Right atrium auricular region (tissue), 2 donors: ENCODE measurements around the gene TMEM185B. TPM values are rescaled to one million over a fixed set of nuclear protein-coding genes. Genes with fewer than 3 reads are reported as not detected.

Experiments used
- DNase-seq: peaks from one replicate; pipeline ENCODE4 v3.0.0-alpha.2; 2019; ENCODE audit warnings: low spot score
- H3K27ac ChIP-seq, 2 donors: fragments of 200-600 bp; sonication (generic); 1 replicate in 1 of 2; 2 replicates in 1 of 2; pipeline ENCODE4 v1.5.1; 2016 to 2019
- H3K27me3 ChIP-seq, 2 donors: fragments of 200-600 bp; sonication (generic); one replicate each; pipeline versions ENCODE4 v1.5.1 to v1.6.0; 2017 to 2019
- H3K36me3 ChIP-seq: fragments of 200-600 bp; sonication (generic); one replicate; pipeline ENCODE4 v1.5.1; 2016
- H3K4me1 ChIP-seq, 2 donors: fragments of 200-600 bp; sonication (generic); one replicate each; pipeline versions ENCODE4 v1.5.1 to v1.6.0; 2017 to 2019
- H3K4me3 ChIP-seq, 2 donors: fragments of 200-600 bp; sonication (generic); 1 replicate in 1 of 2; 2 replicates in 1 of 2; pipeline ENCODE4 v1.5.1; 2017 to 2019; ENCODE audit warnings: mild to moderate bottlenecking in 1 of 2, moderate library complexity in 1 of 2
- H3K9me3 ChIP-seq, 2 donors: fragments of 200-600 bp; sonication (generic); one replicate each; pipeline ENCODE4 v1.5.1; 2019
- total RNA-seq, 2 donors: library from RNA; depleted of rRNA; stranded (reverse); fragments of >200 nt; gene quantifications; one replicate each; pipeline ENCODE4 v1.1.0, GENCODE V29; 2016
- TF ChIP-seq, protein P1 (sequence below), 2 donors: fragments of 200-600 bp; sonication (generic); IDR thresholded peaks; one replicate each; pipeline ENCODE4 v1.5.1; 2019; ENCODE audit warnings: antibody characterized with exemption in 2 of 2

TMEM185B gene
- total RNA-seq, 2 donors from 2014 or later: 31.8 to 33.2 TPM

DNA sequence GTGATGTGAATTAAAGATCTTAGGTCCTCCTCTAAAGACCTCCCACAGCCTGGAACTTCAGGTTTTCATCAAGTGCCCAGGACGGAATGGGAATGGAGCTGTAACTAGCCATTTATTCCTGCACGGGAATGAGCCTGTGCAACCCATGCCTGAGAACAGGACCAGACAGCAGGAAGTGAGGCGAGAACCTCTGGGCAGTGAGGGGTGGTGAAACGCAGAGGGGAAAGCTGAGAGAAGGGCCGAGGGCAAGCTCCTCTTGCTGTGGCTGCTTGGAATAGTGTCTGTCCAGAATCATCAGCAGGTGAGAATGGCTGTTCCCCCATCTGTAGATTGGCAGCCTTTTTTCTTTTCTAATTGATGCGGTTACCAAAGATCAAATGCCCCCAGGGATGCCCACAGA, 24.7 kb upstream of the TMEM185B start:
- Histone ChIP-seq H3K4me1 (peaks cover 0 to 14% of the 10 kb centered on the region in 2 donors), H3K36me3 (no peaks in the 10 kb centered on the region), H3K9me3 (no peaks in the 10 kb centered on the region), H3K27me3 (no peaks in the 10 kb centered on the region), H3K27ac (no peak overlapping the region), H3K4me3 (no peak overlapping the region)
- no peak for DNase-seq
- TF ChIP-seq, protein P1, sequence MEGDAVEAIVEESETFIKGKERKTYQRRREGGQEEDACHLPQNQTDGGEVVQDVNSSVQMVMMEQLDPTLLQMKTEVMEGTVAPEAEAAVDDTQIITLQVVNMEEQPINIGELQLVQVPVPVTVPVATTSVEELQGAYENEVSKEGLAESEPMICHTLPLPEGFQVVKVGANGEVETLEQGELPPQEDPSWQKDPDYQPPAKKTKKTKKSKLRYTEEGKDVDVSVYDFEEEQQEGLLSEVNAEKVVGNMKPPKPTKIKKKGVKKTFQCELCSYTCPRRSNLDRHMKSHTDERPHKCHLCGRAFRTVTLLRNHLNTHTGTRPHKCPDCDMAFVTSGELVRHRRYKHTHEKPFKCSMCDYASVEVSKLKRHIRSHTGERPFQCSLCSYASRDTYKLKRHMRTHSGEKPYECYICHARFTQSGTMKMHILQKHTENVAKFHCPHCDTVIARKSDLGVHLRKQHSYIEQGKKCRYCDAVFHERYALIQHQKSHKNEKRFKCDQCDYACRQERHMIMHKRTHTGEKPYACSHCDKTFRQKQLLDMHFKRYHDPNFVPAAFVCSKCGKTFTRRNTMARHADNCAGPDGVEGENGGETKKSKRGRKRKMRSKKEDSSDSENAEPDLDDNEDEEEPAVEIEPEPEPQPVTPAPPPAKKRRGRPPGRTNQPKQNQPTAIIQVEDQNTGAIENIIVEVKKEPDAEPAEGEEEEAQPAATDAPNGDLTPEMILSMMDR (IDR thresholded peaks at IDR 0.05): no peak

DNA sequence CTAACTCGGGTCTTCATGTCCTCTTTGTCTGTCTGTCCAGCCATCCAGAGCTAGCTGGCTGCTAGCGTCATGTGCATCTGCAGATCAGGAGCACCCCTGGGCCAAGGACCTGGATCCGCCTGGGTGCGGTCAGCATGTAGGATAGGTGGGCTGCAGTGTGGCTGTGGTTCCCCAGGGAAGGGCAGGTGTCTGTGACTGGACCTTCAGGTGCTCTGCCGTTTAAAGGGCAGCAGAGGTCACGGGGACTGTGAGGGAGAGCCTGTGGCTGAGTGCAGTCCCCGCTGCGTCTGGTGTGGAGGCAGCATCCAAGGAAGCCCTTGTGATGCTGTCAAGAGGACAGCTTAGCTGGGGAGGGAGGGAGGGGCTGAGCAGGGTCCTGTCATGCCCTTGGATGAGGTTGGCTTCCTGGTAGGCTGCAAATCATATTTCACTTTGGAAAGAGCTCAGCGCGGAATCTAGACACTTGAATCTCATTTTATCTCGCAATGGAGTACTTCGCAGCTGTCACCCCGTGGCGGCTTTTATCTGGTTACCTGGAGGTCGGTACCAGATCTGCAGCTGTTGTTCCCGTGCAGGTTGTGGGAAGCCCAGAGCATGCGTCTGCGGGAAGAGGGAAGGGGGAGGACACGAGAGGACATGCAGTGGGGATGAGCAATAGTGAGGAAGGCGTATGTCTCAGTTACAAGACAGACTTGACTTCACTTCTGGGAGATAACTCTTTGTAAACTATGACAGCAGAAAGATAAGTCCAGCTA, 23.5 kb upstream of the TMEM185B start:
- Histone ChIP-seq H3K36me3 (no peaks in the 10 kb centered on the region), H3K4me1 (peaks cover 0 to 12% of the 10 kb centered on the region in 2 donors), H3K27ac (no peak overlapping the region), H3K9me3 (no peaks in the 10 kb centered on the region), H3K4me3 (no peak overlapping the region), H3K27me3 (no peaks in the 10 kb centered on the region)
- DNase-seq: no peak
- TF ChIP-seq, protein P1 (IDR thresholded peaks at IDR 0.05): no peak

DNA sequence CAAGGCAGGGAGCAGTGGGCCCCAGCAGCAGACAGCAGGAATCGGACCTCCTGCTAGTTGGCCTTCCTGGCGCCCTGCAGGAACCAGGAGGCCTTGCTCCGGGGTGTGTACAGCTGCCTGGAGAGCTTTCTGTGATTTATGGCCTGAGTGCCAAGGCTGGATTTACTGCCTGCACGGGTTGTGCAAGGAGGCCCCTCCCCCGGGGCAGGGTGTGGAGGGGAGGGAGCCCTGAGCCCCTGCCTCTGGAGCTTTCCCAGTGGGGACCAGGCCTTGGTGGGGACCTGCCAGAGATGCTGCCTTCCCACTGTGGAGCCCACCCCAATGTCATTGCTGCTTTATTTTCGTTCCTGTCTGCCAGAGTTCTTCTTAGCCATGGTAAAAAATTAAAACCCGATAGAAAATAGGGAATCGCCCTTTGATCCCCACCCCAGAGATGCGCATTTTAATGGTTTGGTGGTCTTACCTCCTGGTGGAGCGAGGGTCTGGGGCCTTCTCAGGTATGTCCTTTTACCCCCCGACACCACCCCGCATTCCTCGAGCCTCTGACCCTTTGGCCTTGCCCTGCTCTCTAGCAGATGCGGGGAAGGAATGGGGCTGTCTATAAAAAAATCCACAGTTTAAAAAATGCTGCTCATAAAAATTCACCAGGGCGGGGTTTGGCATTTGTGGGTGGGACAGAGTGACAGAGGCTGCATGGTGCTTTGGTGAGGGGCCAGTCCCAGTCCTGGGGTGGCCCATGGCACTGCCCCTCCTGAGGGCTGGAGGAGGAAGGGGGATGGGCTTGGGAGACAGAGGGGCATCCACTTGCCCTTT, 22.5 kb upstream of the TMEM185B start:
- Histone ChIP-seq H3K4me3 (no peak overlapping the region), H3K27ac (no peak overlapping the region)
- DNase-seq: no peak

DNA sequence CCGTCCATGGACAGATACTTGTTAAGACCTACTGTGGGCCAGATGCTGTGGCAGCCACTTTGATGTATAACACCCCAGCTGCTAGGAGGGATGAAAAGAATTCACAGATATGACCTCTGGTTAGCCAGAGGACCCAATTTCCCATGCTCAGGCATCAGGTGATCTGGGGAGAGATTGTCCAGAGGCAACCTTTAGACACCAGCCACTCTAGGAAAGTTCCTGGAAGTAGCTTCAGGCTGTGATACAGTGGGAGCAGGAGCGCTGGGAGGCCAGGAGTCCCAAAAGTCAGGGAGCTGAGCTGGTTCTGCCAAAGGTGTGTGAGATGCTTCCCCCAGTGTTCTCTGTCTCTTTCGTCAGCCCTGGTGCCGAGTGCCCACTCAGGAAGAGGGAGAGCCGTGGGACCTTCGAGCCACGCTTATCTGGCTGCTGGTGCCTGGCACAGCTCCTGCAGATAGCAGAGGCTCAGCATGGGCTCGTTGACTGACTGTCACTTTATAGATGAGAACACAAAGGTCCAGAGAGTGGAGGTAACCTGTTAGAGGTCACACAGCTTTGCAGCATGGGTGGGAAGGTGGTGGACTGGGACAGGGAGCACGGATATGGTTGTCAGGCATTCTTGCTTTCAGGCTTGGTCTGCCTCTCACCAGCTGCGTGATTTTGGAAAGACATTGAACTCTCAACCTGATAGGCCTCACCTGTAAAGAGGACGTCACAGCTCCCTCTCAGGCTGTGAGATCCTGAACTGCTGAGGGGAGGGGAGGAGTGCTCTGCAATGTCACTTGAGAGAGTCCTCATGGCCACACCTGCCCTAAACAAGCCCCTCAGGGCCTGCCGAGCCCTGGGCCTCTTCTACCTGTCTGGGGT, 21.7 kb upstream of the TMEM185B start:
- DNase-seq: no peak
- no peaks in the 10 kb centered on the region for H3K36me3 ChIP-seq
- TF ChIP-seq, protein P1 (IDR thresholded peaks at IDR 0.05): no peak
- peaks cover 0 to 20% of the 10 kb centered on the region in 2 donors for H3K4me1 ChIP-seq
- no peaks in the 10 kb centered on the region for H3K27me3 ChIP-seq
- no peak overlapping the region for H3K4me3 ChIP-seq
- H3K27ac ChIP-seq: no peak overlapping the region
- H3K9me3 ChIP-seq: no peaks in the 10 kb centered on the region

More for the DNA sequence above, 22.5 kb upstream of the TMEM185B start:
- Histone ChIP-seq H3K27me3 (no peaks in the 10 kb centered on the region), H3K36me3 (no peaks in the 10 kb centered on the region), H3K9me3 (no peaks in the 10 kb centered on the region), H3K4me1 (peaks cover 0 to 13% of the 10 kb centered on the region in 2 donors)
- TF ChIP-seq, protein P1 (IDR thresholded peaks at IDR 0.05): no peak

DNA sequence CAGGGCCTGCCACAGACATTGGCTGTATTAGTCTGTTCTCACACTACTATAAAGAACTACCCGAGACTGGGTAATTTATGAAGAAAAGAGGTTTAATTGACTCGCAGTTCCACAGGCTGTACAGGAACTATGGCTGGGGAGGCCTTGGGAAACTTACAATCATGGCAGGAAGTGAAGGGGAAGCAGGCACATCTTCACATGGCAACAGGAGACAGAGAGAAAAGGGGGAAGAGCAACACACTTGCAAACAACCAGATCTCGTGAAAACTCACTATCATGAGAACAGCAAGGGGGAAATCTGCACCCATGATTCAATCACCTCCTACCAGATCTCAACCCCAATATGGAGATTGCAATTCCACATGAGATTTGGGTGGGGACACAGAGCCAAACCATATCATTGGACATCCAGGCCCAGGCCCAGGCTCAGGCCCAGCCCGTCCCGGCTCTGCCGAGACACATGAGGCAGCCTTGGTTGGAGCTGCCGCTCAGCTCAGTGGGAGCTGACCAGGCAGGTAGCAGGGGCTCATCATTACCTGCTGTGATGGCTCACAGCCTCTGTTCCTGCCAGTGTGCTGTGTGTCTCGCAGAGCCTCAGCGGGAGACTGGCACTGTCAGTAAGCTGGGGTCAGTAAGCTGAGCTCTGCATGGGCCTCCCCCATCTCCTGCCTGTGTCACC, 20.8 kb upstream of the TMEM185B start:
- no peak for DNase-seq
- no peaks in the 10 kb centered on the region for H3K36me3 ChIP-seq
- H3K9me3 ChIP-seq: no peaks in the 10 kb centered on the region
- TF ChIP-seq, protein P1 (IDR thresholded peaks at IDR 0.05): no peak
- H3K4me3 ChIP-seq: no peak overlapping the region
- peaks cover 0 to 27% of the 10 kb centered on the region in 2 donors for H3K4me1 ChIP-seq
- no peak overlapping the region for H3K27ac ChIP-seq
- H3K27me3 ChIP-seq: no peaks in the 10 kb centered on the region
